ENCODE data around the gene UNC13B.

UNC13B gene

DNA sequence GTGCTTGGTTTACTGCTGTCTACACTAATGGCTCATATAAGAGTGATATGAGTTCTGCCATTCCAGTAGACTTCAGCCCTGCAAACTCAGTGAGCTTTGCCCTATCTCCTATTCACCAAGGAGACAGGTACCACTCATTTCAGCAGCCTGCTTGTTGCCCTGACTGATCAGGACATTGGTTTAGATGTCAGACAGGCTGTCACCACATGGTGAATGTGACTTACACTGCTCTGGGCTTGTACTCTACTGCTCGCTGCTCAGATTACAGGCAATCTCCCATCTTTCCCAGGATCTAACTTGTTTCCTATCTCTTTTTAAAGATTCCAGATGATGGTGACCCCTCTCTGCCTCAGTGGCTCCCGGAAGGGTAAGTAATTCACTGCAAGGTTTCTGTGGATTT is 204.8 kb downstream of the UNC13B start:
- no peak for TF ChIP-seq EZH2 (IDR thresholded peaks at IDR 0.05; ENCODE audit: borderline replicate concordance, low read length)
- no peaks in the 10 kb centered on the region for H4K20me1 ChIP-seq (ENCODE audit: insufficient read depth, low read length)
- H3K9ac ChIP-seq (ENCODE audit: low read length), result no peak overlapping the region
- no peaks in the 10 kb centered on the region for H3K27me3 ChIP-seq (ENCODE audit: insufficient read depth, low read length)
- no peak overlapping the region for H3K4me2 ChIP-seq (ENCODE audit: low read length)
- H3K4me1 ChIP-seq (ENCODE audit: insufficient read depth, low read length, severe bottlenecking), result no peaks in the 10 kb centered on the region
- H3K9me3 ChIP-seq (ENCODE audit: low read length), result no peaks in the 10 kb centered on the region
- H3K79me2 ChIP-seq (ENCODE audit: insufficient read depth, low read length), result no peaks in the 10 kb centered on the region
- H3K27ac ChIP-seq (ENCODE audit: low read depth, low read length, poor library complexity, severe bottlenecking), result no peak overlapping the region
- no peaks in the 10 kb centered on the region for H3K9me2 ChIP-seq (ENCODE audit: low read depth, low read length)
- H3F3A ChIP-seq (ENCODE audit: insufficient read depth, low read length), result no peaks in the 10 kb centered on the region
- no peaks in the 10 kb centered on the region for H3K36me3 ChIP-seq (ENCODE audit: insufficient read depth, low read length)
- H3K4me3 ChIP-seq (ENCODE audit: low read depth, low read length, poor library complexity, severe bottlenecking), result no peak overlapping the region
- H2AFZ ChIP-seq (ENCODE audit: low read length), result no peak overlapping the region

DNA sequence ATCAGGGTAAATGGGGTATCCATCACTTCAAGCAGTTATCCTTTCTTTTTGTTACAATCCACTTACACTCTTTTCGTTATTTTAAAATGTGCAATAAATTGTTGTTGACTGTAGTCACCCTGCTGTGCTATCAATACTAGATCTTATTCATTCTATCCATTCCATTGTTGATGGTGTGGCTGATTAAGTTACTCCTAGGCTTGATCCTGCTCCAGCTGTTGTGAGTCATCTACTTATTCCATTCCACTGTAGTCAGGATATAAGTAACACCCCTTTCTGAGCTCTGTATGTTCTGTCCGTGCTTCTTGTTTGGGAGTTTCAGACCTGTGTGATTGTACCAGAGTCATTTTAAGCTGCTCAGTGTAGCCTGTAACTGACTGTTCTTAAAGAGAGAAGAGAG is 205.6 kb downstream of the UNC13B start:
- H3K27ac ChIP-seq (ENCODE audit: low read depth, low read length, poor library complexity, severe bottlenecking), result no peak overlapping the region
- H3F3A ChIP-seq (ENCODE audit: insufficient read depth, low read length), result no peaks in the 10 kb centered on the region
- H3K27me3 ChIP-seq (ENCODE audit: insufficient read depth, low read length), result no peaks in the 10 kb centered on the region
- H2AFZ ChIP-seq (ENCODE audit: low read length), result no peak overlapping the region
- no peak overlapping the region for H3K9ac ChIP-seq (ENCODE audit: low read length)
- no peaks in the 10 kb centered on the region for H3K4me1 ChIP-seq (ENCODE audit: insufficient read depth, low read length, severe bottlenecking)
- TF ChIP-seq, protein P1, sequence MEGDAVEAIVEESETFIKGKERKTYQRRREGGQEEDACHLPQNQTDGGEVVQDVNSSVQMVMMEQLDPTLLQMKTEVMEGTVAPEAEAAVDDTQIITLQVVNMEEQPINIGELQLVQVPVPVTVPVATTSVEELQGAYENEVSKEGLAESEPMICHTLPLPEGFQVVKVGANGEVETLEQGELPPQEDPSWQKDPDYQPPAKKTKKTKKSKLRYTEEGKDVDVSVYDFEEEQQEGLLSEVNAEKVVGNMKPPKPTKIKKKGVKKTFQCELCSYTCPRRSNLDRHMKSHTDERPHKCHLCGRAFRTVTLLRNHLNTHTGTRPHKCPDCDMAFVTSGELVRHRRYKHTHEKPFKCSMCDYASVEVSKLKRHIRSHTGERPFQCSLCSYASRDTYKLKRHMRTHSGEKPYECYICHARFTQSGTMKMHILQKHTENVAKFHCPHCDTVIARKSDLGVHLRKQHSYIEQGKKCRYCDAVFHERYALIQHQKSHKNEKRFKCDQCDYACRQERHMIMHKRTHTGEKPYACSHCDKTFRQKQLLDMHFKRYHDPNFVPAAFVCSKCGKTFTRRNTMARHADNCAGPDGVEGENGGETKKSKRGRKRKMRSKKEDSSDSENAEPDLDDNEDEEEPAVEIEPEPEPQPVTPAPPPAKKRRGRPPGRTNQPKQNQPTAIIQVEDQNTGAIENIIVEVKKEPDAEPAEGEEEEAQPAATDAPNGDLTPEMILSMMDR (IDR thresholded peaks at IDR 0.05; ENCODE audit: low read length), result no peak
- no peak for TF ChIP-seq EZH2 (IDR thresholded peaks at IDR 0.05; ENCODE audit: borderline replicate concordance, low read length)
- no peaks in the 10 kb centered on the region for H3K79me2 ChIP-seq (ENCODE audit: insufficient read depth, low read length)
- no peak overlapping the region for H3K4me3 ChIP-seq (ENCODE audit: low read depth, low read length, poor library complexity, severe bottlenecking)
- no peaks in the 10 kb centered on the region for H3K9me2 ChIP-seq (ENCODE audit: low read depth, low read length)
- H4K20me1 ChIP-seq (ENCODE audit: insufficient read depth, low read length), result no peaks in the 10 kb centered on the region
- H3K36me3 ChIP-seq (ENCODE audit: insufficient read depth, low read length), result no peaks in the 10 kb centered on the region
- H3K9me3 ChIP-seq (ENCODE audit: low read length), result no peaks in the 10 kb centered on the region
- H3K4me2 ChIP-seq (ENCODE audit: low read length), result no peak overlapping the region

DNA sequence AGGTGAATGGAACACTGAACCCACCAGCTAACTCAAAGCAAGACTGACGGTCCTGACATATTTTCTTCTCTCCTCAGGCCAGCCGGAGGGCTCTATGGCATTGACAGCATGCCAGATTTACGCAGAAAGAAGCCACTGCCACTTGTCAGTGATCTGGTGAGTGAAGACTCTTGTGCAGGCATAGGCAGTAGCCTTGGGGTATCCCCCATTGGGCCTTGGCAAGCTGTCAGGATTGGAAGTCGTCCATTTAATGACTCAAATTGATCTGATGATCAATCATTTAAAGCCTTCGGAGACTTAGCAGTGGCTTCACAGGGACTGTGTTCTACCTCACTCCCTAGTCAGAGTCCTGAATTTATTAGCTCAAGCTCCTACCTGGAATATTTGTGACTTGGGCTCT is 208.4 kb downstream of the UNC13B start:
- Histone ChIP-seq H3K27ac (ENCODE audit: low read depth, low read length, poor library complexity, severe bottlenecking) (no peak overlapping the region), H3K79me2 (ENCODE audit: insufficient read depth, low read length) (no peaks in the 10 kb centered on the region), H2AFZ (ENCODE audit: low read length) (no peak overlapping the region), H4K20me1 (ENCODE audit: insufficient read depth, low read length) (no peaks in the 10 kb centered on the region), H3K27me3 (ENCODE audit: insufficient read depth, low read length) (no peaks in the 10 kb centered on the region), H3K36me3 (ENCODE audit: insufficient read depth, low read length) (no peaks in the 10 kb centered on the region), H3K4me1 (ENCODE audit: insufficient read depth, low read length, severe bottlenecking) (no peaks in the 10 kb centered on the region), H3F3A (ENCODE audit: insufficient read depth, low read length) (no peaks in the 10 kb centered on the region), H3K9me3 (ENCODE audit: low read length) (no peaks in the 10 kb centered on the region), H3K9ac (ENCODE audit: low read length) (no peak overlapping the region), H3K9me2 (ENCODE audit: low read depth, low read length) (no peaks in the 10 kb centered on the region), H3K4me2 (ENCODE audit: low read length) (no peak overlapping the region), H3K4me3 (ENCODE audit: low read depth, low read length, poor library complexity, severe bottlenecking) (no peak overlapping the region)
- TF ChIP-seq EZH2 (IDR thresholded peaks at IDR 0.05; ENCODE audit: borderline replicate concordance, low read length), result no peak
- TF ChIP-seq, protein P1 (IDR thresholded peaks at IDR 0.05; ENCODE audit: low read length), result no peak

DNA sequence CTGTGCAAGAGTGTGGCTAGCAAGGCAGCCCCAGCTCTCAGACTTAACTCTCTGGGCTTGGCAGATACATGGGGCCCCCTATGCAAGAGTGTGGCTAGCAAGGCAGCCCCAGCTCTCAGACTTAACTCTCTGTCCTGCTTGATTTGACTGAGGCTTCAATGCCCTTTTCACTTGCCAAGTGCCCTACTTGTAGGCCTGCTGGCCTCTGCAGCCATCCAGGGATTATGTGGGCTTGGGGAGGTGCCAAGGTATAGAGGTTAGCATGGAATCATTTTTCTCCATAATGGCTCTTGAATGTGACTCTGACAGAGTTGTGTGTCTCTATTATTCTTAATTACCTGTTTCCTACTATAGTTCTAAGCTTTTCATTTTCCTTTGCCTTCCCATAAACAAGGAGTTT is 212.6 kb downstream of the UNC13B start:
- H3K36me3 ChIP-seq (ENCODE audit: insufficient read depth, low read length), result no peaks in the 10 kb centered on the region
- no peaks in the 10 kb centered on the region for H3K4me1 ChIP-seq (ENCODE audit: insufficient read depth, low read length, severe bottlenecking)
- no peaks in the 10 kb centered on the region for H4K20me1 ChIP-seq (ENCODE audit: insufficient read depth, low read length)
- no peak overlapping the region for H3K9ac ChIP-seq (ENCODE audit: low read length)
- no peaks in the 10 kb centered on the region for H3K9me3 ChIP-seq (ENCODE audit: low read length)
- no peak overlapping the region for H3K4me3 ChIP-seq (ENCODE audit: low read depth, low read length, poor library complexity, severe bottlenecking)
- H2AFZ ChIP-seq (ENCODE audit: low read length), result no peak overlapping the region
- H3K4me2 ChIP-seq (ENCODE audit: low read length), result no peak overlapping the region
- TF ChIP-seq, protein P1 (IDR thresholded peaks at IDR 0.05; ENCODE audit: low read length), result no peak
- no peak for TF ChIP-seq EZH2 (IDR thresholded peaks at IDR 0.05; ENCODE audit: borderline replicate concordance, low read length)
- H3K27me3 ChIP-seq (ENCODE audit: insufficient read depth, low read length), result no peaks in the 10 kb centered on the region
- H3K79me2 ChIP-seq (ENCODE audit: insufficient read depth, low read length), result no peaks in the 10 kb centered on the region
- H3K27ac ChIP-seq (ENCODE audit: low read depth, low read length, poor library complexity, severe bottlenecking), result no peak overlapping the region
- no peaks in the 10 kb centered on the region for H3F3A ChIP-seq (ENCODE audit: insufficient read depth, low read length)
- no peaks in the 10 kb centered on the region for H3K9me2 ChIP-seq (ENCODE audit: low read depth, low read length)

All from OCI-LY1 (cell line).